Putamen (tissue), 1 donor: ENCODE measurements around the gene APC2.
"Not testable (repeated sequence)": the region's sequence is repeated elsewhere in the genome, so short reads cannot be mapped to it uniquely, and the experiment has no call there.

Source experiments
- DNase-seq: peaks from one replicate; pipeline ENCODE4 v3.0.0-alpha.2; 2016; ENCODE audit warnings: low spot score

Gene APC2

GRCh38 chr19:1428738-1429391 is 21.1 kb upstream of the APC2 start:
- DNase-seq, result no peak

DNA sequence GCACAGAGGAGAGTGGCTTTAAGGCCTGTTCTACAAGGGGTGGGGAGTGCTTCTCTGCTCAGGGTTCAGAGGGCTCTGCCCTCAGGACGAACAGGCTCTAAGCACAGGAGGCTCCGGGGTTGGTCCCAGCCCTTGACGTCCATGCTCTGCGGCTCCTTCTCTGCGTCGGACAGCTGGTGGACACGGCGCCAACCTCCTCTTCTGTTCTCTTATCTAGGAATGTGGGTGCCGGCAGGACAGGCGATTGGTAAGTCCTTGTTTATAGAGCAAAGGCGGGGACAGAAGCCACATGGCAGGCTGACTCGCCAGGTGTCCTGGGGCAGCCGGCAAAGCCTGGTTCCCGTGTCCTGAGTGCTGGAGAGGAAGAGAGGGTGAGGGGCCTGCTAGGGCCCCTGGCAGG is 20.2 kb upstream of the APC2 start:
- no peak for DNase-seq

DNA sequence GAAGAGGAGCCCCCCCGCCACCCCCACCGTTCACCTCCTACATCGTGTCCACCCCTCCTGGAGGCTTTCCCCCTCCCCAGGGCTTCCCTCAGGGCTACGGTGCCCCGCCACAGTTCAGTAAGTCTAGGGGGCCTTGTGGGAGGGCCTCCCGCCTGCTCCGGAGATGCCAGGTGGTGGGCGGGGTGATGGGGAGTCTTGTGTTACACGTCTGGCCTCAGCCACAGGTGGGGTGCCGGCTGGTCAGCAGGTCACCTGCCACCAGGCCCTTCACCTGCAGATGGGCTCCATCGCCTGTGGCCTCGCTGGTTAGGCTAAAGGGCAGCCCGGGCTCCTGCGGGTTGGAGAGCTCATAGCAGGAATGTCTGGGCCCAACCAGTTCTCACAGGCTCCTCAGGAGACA is 19.7 kb upstream of the APC2 start:
- no peak for DNase-seq

DNA sequence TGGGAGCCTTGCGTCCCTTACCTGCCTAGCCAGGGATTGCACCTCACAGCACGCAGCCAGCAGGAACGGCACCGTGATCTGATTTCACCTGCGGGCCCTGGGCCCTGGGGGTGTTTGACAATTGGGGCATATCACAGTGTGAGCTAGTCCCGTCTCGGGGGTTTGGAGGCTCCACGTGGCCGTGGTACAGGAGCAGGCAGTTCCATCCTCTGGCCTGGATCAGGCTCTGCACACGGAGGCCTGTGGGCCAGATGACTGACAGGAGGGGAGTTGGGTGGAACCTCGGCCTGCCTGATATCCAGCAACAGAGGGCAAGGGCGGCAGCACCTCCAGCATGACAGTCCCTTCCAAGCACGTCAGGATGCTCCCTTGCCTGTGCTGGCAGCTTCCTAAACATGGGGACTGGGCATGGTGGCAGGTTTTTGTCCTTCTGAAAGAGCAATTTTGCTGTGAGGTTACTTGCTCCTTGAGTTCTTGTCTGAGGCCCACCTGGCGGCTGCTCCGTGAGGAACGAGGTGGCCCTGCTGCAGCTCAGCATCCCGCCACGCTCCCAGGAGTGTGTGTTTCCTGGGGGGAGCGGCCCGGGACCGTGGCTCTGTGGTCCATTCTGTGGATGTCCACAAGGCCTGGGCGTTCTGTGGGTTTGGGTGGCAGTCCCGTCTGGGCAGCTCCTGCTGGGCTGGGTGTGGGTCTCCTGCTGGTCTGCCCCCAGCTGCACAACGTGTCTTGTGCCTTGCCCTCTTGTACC is 18.0 kb upstream of the APC2 start:
- no peak for DNase-seq

DNA sequence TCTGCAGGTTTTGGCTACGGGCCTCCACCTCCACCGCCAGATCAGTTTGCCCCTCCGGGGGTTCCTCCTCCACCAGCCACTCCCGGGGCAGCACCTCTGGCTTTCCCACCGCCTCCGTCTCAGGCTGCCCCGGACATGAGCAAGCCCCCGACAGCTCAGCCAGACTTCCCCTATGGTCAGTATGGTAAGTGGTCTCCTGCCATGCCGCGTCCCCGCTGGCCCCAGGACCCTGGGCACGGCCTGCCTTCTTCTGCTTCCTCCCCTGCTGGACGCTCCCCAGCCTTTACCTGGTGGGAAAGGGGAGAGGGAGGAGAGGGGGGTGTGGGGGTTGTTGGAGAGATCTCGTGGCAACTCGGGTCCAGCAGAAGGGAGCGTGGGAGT is 17.4 kb upstream of the APC2 start:
- no peak for DNase-seq

DNA sequence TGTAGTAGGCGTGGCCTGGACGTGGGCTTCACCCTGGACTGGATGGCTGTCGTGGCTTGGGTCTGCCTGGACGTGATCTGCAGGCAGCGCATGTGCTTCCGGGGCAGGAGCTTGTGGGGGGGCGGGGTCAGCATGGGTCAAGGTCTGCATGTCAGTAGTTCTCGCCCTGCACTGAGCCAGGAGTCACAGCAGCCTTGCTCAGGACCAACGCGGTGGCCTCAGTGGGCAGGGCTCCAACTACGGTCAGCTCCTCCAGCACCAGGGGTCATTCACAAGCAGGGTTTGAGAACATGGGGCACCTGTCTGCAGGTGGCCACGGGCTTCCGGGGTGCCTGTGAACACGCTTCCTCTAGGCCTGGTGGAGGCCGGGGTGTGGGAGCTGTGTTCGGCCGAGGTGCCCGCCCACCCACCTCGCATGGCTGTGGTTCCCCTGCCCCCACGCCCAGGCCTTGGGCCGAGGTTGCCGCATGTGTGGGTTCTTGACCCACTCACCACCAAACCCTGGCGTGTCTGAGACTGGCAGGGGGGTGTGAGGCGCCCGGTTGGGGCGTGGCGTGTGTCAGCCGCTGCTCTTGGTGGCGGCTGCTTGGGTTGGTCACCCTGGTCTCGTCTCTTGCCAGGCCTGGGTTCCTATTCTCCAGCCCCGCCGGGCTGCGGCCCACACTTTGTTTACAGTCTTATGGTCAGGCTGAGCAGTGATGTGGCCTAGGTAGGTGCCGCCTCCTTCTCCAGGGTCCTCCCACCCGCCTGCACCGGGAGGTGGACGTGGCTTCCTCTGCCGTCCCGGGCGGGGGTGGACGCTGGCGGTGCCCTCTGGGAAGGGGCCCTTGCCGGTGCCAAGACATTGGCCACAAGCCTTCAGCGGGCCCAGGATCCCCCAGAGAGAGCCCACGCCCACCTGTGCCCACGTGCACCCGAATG is 16.5 kb upstream of the APC2 start:
- no peak for DNase-seq

DNA sequence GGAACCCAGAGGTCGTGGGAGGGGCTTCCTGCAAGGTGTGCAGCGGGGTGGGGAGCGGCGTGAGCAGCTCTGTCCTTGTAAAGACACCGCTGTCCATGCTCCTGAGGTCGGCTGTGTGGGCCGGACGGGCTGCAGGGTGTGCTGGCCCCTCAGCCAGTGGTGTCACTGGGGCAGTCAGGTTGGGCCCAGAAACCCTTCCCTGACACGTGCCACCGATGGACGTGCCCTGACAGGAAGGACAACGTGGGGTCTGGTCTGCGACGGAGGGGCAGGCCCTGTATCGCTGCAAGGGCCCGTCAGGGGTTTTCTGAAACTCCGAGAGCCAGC is 15.9 kb upstream of the APC2 start:
- DNase-seq, result no peak

GRCh38 chr19:1434577-1435060 is 15.3 kb upstream of the APC2 start:
- no peak for DNase-seq

DNA sequence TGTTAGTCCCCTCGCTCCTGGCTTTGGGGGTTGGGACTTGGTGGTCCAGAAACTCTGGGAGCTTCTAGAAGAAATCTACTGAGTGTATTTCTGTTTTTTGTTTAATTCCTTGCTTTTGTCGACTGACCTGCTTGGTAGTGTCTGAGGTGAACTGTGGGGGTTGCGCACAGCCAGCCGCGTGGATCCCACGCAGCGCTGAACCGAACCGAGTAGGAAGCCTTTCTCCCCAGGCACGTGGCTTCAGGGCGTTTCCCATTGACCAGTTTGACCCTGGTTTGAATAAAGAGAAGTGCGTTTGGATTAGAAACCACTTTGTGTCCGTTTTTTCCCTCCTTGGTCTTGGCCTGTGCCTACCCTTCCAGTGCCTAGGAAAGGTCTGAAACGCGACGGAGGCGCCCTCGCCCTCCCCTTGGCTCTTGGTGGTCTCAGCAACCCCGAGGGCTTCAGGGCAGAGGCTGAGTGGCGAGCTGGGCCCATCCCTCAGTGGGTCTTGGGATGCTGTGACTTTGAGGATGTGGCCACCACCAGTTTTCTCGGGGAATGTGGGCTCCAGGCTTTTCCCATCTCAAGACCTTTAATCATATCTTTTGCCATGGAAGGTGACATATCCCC is 14.4 kb upstream of the APC2 start:
- no peak for DNase-seq

DNA sequence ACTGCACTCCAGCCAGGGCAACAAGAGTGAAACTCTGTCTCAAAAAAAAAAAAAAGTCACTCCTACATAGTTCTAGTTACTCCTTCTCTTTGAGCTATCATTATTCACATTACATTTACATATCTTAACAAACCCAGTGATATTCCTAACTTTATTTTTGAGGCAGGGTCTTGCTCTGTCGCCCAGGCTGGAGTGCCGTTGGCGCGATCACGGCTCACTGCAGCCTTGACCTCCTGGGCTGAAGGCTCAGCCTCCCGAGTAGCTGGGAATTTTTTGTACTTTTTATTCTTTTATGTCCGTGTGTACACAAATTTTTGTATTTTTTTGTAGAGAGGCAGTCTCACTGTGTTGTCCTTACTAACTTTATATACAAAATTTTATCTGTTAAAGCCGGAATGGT is 12.3 kb upstream of the APC2 start:
- DNase-seq, result no peak

GRCh38 chr19:1438035-1438932 is 11.6 kb upstream of the APC2 start, which contains the start of gene RPS15:
Gene RPS15, plus strand, starts transcription at chr19:1438396. Its CDS starts 30 bp downstream, at chr19:1438426.
- DNase-seq, result peak; percentile 93

- no peak for DNase-seq
Observed at GRCh38 chr19:1438933-1439354, 11.0 kb upstream of the APC2 start.

DNA sequence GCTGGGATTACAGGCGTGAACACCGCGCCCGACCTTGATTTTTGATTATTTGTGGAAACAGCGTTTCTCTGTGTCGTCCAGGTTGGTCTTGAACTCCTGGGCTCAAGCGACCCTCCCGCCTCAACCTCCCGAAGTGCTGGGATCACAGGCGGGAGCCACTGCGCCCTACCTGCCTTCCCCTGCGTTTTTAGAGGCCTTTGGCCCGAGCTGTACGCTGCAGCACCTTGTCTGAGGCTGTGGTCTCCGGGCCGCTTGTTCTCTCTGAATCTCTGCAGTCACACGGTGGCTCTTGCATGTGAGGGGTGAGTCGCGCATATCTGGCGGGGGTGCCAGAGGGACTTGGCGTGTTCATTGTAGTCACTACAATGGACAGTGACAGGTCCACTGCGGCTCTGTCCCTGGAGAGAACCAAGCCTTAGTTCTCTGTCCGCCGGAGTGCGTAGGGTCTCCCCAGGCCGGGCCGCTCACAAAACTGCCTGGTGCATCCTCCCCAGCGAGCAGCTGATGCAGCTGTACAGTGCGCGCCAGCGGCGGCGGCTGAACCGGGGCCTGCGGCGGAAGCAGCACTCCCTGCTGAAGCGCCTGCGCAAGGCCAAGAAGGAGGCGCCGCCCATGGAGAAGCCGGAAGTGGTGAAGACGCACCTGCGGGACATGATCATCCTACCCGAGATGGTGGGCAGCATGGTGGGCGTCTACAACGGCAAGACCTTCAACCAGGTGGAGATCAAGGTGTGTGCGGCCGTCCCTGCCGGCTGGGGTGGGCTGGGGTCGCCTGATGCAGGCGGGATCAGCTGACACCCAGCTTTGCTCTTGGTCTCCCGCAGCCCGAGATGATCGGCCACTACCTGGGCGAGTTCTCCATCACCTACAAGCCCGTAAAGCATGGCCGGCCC is 10.2 kb upstream of the APC2 start:
- not testable (repeated sequence) for DNase-seq

DNA sequence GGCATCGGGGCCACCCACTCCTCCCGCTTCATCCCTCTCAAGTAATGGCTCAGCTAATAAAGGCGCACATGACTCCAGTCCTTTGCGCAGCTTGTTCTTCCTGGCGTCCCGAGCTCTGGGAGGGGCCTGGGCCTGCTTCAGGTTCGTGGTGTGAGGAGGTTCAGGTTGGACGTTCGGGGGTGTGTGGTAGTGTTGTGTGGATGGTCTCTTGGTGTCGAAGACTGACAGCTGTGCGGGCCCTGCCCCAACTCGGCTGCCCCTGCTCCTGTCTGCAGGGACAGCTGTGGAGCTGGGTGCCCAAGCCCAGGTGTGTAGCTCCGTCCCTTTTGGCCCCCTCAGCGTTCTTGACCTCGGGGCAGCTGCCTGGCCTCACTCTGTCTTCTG is 9.5 kb upstream of the APC2 start:
- DNase-seq, result no peak

DNA sequence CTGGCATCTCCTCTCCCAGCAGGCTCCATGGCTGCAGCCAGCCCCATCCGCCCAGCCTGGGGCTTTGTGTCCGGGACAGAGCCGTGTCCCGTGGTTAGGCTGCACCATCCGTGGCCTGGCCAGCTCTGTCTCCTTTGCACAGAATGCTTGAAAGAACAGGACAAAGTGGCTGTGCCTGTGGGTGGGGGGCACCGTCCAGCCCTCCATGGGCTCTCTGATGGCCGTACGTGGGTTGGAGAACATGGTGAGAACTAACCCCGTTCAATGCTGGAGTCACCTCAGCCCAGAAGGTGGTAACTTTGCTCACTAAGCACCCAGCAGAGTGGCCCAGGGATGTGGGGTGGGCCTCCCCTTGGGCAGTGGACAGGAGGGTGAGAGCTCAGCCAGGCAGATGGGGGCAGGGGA is 8.9 kb upstream of the APC2 start:
- no peak for DNase-seq

GRCh38 chr19:1441677-1442438 is 8.1 kb upstream of the APC2 start:
- no peak for DNase-seq

DNA sequence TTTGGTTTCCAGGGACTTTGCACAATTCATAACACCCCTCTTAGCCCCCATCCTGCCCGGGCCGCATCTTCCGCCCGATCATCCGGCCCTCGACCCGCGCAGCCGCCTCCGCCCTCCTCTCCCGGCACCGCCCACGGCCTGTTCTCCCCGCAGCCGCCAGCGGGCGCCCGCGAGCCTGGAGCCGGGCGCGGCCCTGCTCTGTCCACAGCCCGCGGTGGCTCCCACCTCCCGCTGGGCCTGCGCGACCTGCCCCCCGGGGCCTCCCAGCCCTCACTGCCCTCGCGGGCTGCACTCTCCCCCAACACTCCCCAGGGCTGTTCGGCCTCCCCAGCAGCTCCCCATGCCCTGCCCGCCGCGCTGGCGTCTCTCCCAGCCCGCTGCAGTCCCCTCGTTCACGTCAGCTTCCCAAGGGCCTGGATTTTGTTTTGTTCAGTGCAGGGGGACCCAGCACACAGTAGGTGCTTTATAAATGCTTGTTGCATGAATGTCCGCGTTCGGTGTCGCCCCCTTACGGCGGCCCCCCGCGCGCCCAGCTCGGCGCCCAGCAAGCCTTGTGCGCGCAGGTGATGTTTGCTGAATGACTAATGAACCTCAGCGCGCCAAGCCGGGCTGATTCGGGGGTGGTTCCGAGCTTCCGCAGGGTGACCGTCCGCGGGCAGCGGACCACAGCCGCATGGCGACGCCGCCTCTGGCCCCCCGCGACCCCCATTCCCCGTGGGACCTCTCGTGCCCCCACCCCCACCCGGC is 4.6 kb upstream of the APC2 start:
- DNase-seq, result peak; percentile 73

DNA sequence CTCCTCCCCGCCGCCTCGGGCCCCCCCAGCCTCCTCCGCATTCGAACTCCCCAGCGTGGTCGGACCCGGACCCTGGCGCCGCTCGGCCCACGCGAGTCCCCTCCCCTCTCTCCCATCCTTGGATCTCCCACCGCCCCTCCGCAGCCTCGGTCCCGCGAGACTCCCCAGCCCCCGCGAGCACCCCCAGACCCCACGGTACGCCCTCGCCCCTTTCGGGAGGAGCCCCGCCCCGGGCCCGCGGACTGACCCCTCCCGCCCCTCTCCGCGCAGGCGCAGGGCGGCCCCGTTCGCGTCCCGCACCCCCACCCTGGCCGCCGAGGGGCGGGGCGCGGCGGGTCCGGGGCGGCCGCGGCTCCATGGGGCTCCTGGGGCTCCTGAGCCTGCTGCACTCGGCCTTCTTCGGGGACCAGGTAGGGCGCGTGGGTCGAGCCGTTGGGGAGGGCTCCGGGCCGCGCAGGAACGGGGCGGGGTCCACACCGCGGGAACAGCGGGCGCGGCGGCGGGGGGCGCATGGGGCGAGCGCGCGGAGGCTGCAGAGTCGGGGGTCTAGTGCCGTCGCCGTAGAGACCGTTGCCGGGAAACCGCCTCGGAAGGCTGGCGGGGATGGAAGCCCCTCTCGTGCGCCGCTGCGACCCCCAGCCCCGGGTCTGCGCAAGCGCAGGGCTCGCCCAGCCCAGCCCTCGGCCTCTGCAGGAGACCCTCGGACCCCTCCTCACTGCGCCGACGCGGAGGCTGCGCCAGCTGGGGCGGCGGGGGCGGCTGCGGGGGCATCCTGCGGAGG is 3.8 kb upstream of the APC2 start:
- DNase-seq, result peak; percentile 58
